GM11168 (cell line): Measurements from ENCODE around the gene DLGAP1.

Experiments
- in situ Hi-C: fragments of 300-500 bp; cut with MboI; formaldehyde crosslinking; loops from one replicate; pipeline ENCODE4 v1.12.0; 2022; ENCODE audit warnings: low sequenced_read_pairs; ENCODE audit not compliant: unreplicated experiment

DLGAP1 gene

GRCh38 chr18:4248686-4249085 is 206.4 kb downstream of the DLGAP1 start:
- in situ Hi-C loops, result no loop called here

GRCh38 chr18:4246374-4246773 is 208.7 kb downstream of the DLGAP1 start:
- in situ Hi-C loops, result no loop called here

- in situ Hi-C loops, result no loop called here
Measured at GRCh38 chr18:4245456-4245855, 209.7 kb downstream of the DLGAP1 start.

- in situ Hi-C loops, result no loop called here
Measured at GRCh38 chr18:4242431-4243161, 212.5 kb downstream of the DLGAP1 start.

- in situ Hi-C loops, result no loop called here
Measured at GRCh38 chr18:4241090-4241617, 214.0 kb downstream of the DLGAP1 start.

- in situ Hi-C loops, result no loop called here
Measured at GRCh38 chr18:4238966-4239365, 216.1 kb downstream of the DLGAP1 start.

- in situ Hi-C loops, result no loop called here
Measured at GRCh38 chr18:4237664-4238041, 217.5 kb downstream of the DLGAP1 start.

- in situ Hi-C loops, result no loop called here
Measured at GRCh38 chr18:4236940-4237663, 218.0 kb downstream of the DLGAP1 start.

GRCh38 chr18:4233468-4233867 is 221.6 kb downstream of the DLGAP1 start:
- in situ Hi-C loops, result no loop called here

GRCh38 chr18:4232656-4233055 is 222.5 kb downstream of the DLGAP1 start:
- in situ Hi-C loops, result no loop called here

- in situ Hi-C loops, result no loop called here
Measured at GRCh38 chr18:4231260-4231659, 223.8 kb downstream of the DLGAP1 start.

- in situ Hi-C loops, result no loop called here
Measured at GRCh38 chr18:4230450-4231168, 224.5 kb downstream of the DLGAP1 start.

- in situ Hi-C loops, result no loop called here
Measured at GRCh38 chr18:4224031-4224704, 230.9 kb downstream of the DLGAP1 start.

- in situ Hi-C loops, result no loop called here
Measured at GRCh38 chr18:4211111-4211837, 243.8 kb downstream of the DLGAP1 start.

- in situ Hi-C loops, result no loop called here
Measured at GRCh38 chr18:4208366-4208765, 246.7 kb downstream of the DLGAP1 start.

GRCh38 chr18:4207383-4207985 is 247.6 kb downstream of the DLGAP1 start:
- in situ Hi-C loops, result no loop called here

- in situ Hi-C loops, result no loop called here
Measured at GRCh38 chr18:4204438-4204720, 250.7 kb downstream of the DLGAP1 start.

- in situ Hi-C loops, result no loop called here
Measured at GRCh38 chr18:4203568-4204437, 251.3 kb downstream of the DLGAP1 start.

- in situ Hi-C loops, result no loop called here
Measured at GRCh38 chr18:4200399-4200798, 254.7 kb downstream of the DLGAP1 start.
